Activated CD4-positive, alpha-beta T cell treated with anti-CD3 and anti-CD28 coated beads, Interleukin-2, Interleukin-6, amounts not matched to agents 100 ng/mL and 50 ng/mL, durations not matched to agents 16 hours and 8 hours (primary cell): Measurements from ENCODE around the gene SNED1.

Source experiments
- DNase-seq: peaks from one replicate; pipeline ENCODE4 v3.0.0-alpha.2; 2020

The SNED1 gene

DNA sequence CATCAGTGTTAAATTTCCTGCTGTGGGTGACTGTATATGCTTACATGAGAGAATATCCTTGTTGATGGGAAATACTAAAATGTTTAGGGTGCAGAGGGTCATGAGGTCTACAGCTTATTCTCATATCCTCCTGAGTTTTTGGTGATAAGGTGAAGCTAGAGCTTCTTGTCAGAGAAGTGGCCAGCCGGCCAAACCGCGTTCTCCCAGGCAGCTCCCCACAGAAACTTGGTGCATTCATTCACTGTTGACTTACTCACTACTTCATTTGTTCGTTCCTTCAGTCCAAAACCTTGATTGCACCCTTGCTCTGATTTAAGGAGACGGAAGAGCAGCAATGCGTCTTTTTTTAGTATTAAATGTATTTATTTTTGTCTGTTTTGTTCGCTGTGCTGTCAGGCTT, 8.7 kb downstream of the SNED1 start:
- DNase-seq, result no peak

DNA sequence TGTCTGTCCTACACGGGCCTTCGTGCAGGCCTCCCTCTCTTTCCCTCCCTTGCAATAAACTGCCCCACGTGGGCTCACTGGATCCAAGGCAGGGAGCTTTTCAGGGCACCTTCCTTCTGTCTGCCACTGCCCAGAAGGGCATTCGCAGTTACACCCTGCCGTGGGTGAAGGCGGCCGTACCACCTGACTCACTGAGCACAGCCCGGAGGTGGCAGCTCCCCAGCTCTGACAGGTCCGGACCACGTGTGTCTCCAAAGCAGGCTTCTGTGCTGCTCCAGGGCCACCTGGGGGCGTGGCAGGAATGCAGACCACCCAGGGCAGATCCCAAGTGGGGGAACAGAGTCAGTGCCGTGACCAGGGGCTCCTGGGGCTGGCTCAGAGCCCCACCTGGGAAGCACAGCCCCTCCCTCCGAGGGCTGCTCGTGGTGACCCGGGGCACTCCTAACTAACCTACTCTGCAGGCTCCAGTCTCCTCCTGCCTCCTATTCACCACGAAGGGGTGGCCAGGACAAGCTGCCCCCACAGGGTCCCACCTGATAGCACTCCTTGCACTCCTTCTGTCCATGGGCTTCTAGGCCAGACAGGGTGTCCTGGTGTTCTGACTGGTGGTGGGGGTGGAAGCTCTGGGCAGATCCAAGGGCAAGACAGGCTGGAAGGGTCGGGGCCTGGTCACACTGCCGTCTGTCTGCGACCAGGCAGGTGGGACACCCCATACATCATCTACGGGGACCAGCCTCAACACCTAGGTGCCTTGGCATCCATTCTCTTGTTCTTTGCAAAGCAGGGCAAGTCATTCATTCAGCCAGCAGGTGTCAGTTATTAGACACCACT, 9.7 kb downstream of the SNED1 start:
- no peak for DNase-seq

GRCh38 chr2:241008711-241009121, 10.3 kb downstream of the SNED1 start:
- DNase-seq, result no peak

GRCh38 chr2:241009191-241009590, 10.8 kb downstream of the SNED1 start:
- DNase-seq, result no peak

GRCh38 chr2:241009601-241010530, 11.4 kb downstream of the SNED1 start:
- peak; percentile 23 for DNase-seq

- DNase-seq, result no peak
Measured at GRCh38 chr2:241010531-241011295, 12.3 kb downstream of the SNED1 start.

- DNase-seq, result no peak
Measured at GRCh38 chr2:241011296-241011600, 12.8 kb downstream of the SNED1 start.

GRCh38 chr2:241011751-241012510, 13.5 kb downstream of the SNED1 start:
- DNase-seq, result no peak

DNA sequence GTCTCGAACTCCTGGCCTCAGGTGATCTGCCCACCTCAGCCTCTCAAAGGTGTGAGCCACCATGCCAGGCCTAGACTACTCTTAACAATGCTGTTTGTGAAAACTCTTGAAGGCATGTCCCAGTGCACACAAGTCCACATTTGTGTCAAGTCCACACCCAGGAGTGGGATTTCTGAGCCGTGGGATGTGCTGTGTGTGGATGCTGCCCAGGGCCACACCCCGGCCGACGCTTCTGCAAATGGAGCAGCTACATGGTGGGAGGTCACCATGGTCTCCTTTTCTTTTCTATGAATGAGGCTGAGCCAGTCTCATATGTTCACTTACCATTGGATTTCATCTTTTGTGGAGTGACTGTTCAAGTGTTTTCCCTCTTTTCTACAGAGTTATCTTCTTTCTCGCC, 15.8 kb downstream of the SNED1 start:
- no peak for DNase-seq

DNA sequence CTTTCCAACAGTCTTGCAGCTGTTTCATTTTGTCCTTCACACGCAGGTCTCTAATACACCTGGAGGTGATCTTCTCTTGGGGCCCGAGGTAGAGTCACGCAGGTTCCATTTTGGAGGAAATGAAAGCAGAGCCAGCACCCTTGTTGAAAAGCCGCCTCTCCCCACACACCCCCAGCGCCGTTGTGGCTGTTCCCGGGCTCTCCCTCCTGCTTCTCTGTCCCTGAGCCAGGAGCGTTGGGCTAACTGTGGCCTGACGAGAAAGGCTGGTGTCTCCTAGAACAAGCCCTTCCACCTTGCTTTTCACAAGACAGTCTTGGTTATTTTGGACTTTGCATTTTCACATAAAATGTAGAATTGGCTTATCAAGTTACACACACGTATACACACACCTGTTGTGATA, 16.3 kb downstream of the SNED1 start:
- no peak for DNase-seq

GRCh38 chr2:241015439-241015838, 17.0 kb downstream of the SNED1 start:
- no peak for DNase-seq

- no peak for DNase-seq
Measured at GRCh38 chr2:241017228-241017940, 19.0 kb downstream of the SNED1 start.

DNA sequence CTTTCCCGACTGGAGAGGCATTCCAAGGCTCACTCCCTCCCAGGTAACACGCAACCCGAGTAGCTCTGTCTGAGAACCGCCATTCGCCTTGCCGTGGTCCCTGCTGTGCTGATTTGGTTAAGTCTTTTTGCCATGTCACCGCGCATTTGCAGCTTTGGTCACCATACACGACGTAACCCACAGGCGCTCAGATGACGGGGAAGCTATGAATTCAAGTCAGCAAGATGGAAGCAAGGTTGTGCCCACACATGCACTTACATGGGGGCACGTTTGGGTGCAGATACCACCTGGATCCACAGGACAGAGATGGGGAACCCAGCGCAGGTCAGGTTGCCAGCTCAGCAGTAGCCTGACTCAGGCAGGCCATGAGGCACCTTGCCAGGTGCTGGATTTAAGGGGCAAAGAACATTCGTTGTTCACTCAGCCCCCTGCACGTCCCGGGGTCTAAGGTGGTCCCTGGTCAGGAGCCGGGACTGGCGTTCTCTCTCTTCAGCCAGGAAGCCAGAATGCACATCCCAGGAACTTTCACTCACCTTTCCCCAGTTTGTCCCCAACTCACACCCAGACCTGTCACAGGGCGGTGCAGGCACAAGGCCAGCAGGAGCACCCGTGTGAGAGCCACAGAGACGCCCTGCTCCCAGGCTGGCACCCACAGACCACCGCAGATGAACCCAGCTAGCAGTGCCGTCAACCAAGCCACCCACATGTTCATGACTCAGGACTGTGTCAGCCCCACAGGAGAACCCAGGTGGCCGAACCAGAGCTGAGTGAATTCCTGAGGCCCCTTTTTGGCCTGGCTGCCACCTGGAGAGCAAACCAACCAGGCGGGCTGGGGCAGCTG, 19.9 kb downstream of the SNED1 start:
- DNase-seq, result no peak

DNA sequence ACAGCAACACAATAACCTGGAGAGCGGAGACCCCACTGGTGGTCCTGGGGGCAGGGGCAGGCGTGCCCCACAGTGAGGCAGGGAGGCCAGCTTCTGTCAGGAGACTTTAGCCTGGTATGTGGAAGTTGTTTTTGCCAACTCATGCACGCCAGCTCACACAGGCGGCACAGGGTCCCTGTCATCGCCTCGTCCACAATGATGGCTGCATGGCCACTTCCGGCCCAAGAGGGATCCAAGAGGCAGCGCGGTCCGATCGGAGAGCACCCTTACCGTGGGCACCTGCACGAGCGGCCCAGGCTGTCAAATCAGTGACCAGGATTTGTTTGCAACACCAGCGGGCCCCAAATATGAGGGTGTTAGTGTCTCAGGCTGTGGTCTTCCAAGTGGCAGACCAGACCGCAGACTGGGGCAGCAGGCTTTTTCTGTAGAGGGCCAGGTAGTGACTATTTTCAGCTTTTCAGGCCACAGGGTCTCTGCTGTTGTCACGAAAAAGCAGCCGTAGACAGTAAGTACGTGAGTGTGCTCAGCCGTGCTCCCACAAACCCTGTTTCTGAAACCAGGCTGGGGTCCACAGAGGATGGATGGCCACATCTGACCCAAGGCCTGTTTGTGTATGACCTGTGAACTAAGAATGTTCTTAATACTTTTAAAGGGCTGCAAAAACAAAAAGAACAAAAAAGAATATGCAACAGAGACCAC, 21.2 kb downstream of the SNED1 start:
- no peak for DNase-seq

GRCh38 chr2:241020201-241020600, 21.8 kb downstream of the SNED1 start:
- no peak for DNase-seq

- no peak for DNase-seq
Measured at GRCh38 chr2:241020629-241021190, 22.3 kb downstream of the SNED1 start.

DNA sequence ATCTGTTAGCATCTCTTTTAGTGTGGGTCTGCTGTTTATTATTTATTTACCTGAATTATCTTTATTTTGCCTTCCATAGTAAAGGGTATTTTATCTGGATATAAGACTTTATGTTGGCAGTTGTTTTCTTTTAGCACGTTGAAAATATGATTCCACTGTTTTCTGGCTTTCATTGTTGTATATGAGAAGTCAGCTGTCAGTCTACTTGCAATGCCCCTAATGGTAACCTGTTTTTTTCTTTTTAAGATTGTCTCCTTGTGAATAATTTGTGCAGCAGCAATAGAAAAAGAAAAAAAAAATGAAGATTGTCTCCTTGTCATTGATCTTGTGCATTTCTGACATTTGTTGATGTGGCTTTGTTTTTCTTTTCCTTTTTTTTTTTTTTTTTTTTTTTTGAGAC, 27.2 kb downstream of the SNED1 start:
- no peak for DNase-seq

GRCh38 chr2:241029599-241030332, 31.3 kb downstream of the SNED1 start:
- no peak for DNase-seq

DNA sequence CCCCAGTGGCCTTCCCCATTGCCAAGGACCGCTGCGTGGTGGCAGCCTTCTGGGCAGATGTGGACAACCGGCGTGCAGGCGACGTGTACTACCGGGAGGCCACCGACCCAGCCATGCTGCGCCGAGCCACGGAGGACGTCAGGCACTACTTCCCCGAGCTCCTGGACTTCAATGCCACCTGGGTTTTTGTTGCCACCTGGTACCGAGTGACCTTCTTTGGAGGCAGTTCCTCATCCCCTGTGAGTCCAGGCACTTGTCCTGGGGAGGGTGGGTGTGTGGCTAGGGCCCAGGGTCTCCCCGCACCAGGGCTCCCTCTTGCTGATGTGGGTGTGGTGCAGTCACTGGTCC, 31.9 kb downstream of the SNED1 start:
- DNase-seq, result no peak
